Epithelial cell of esophagus (primary cell): Measurements from ENCODE around the gene XPNPEP3.
"Not testable (repeated sequence)": the region's sequence is repeated elsewhere in the genome, so short reads cannot be mapped to it uniquely, and the experiment has no call there.

Experiments
- DNase-seq: peaks from one replicate; pipeline ENCODE4 v3.0.0; 2010; ENCODE audit warnings: low read depth
- H3K4me3 ChIP-seq: 2 replicates; pipeline ENCODE4 v1.5.1; 2011; ENCODE audit warnings: mild to moderate bottlenecking, low read length, control low read depth
- CTCF ChIP-seq: IDR thresholded peaks from 2 replicates; pipeline ENCODE4 v1.5.1; 2011; ENCODE audit warnings: low read depth, mild to moderate bottlenecking, low read length, control low read depth, inconsistent platforms; ENCODE audit not compliant: insufficient read depth; ENCODE audit errors: missing control alignments

Gene XPNPEP3

GRCh38 chr22:40844951-40845350, 12.0 kb upstream of the XPNPEP3 start:
- no peak for TF ChIP-seq CTCF
- DNase-seq: no peak

GRCh38 chr22:40845816-40846215, 11.1 kb upstream of the XPNPEP3 start:
- not testable (repeated sequence) for DNase-seq, H3K4me3 ChIP-seq

More at GRCh38 chr22:40844951-40845350, 12.0 kb upstream of the XPNPEP3 start:
- H3K4me3 ChIP-seq: no peak overlapping the region

- H3K4me3 ChIP-seq: no peak overlapping the region
- DNase-seq: no peak
- no peak for TF ChIP-seq CTCF
Measured at GRCh38 chr22:40853333-40853732, 3.6 kb upstream of the XPNPEP3 start.

- peak overlapping the region; percentile 13 for H3K4me3 ChIP-seq
- peak; percentile 5 for DNase-seq
- TF ChIP-seq CTCF: no peak
Measured at GRCh38 chr22:40853961-40854360, 3.0 kb upstream of the XPNPEP3 start.

GRCh38 chr22:40855071-40855978, 1.6 kb upstream of the XPNPEP3 start:
- DNase-seq: peak; percentile 45
- TF ChIP-seq CTCF: no peak
- peak overlapping the region; percentile 96 for H3K4me3 ChIP-seq

- peak; percentile 25 for DNase-seq
- no peak for TF ChIP-seq CTCF
- peak overlapping the region; percentile 96 for H3K4me3 ChIP-seq
Measured at GRCh38 chr22:40855979-40856512, 902 bp upstream of the XPNPEP3 start.

GRCh38 chr22:40857309-40857855, 434 bp downstream of the XPNPEP3 start:
- no peak for TF ChIP-seq CTCF
- peak overlapping the region; percentile 96 for H3K4me3 ChIP-seq
- peak; percentile 17 for DNase-seq
